Psoas muscle (tissue), 8 donors: ENCODE measurements around the gene PIH1D1. TPM values are rescaled to one million over a fixed set of nuclear protein-coding genes. Genes with fewer than 3 reads are reported as not detected.

ENCODE experiments used
- ATAC-seq, 4 donors: fragments of 200-7000 bp; cut with Tn5 transposase; one replicate each; pipeline ENCODE4 v1.9.1; 2020; ENCODE audit warnings: moderate library complexity in 3 of 4, mild to moderate bottlenecking in 2 of 4
- DNase-seq, 2 donors: peaks; one replicate each; pipeline ENCODE4 v3.0.0-alpha.2; 2020
- H3K27ac ChIP-seq: fragments of 200-600 bp; one replicate; pipeline ENCODE4 v1.8.0; 2022
- H3K27me3 ChIP-seq, 3 donors: fragments of 200-600 bp in 1 of 3; one replicate each; pipeline versions ENCODE4 v1.6.1 to v1.8.0; 2013 to 2022; ENCODE audit warnings: low read length in 2 of 3, mild to moderate bottlenecking in 2 of 3, moderate library complexity in 1 of 3; ENCODE audit not compliant: insufficient read depth in 3 of 3
- H3K36me3 ChIP-seq, 2 donors: fragments of 200-600 bp in 1 of 2; one replicate each; pipeline versions ENCODE4 v1.6.1 to v1.8.0; 2013 to 2022; ENCODE audit warnings: low read depth in 1 of 2, mild to moderate bottlenecking in 1 of 2, moderate library complexity in 1 of 2; ENCODE audit not compliant: insufficient read depth in 1 of 2
- H3K4me1 ChIP-seq: fragments of 200-600 bp; one replicate; pipeline ENCODE4 v1.8.0; 2022
- H3K4me3 ChIP-seq: fragments of 200-600 bp; one replicate; pipeline ENCODE4 v1.8.0; 2022; ENCODE audit warnings: mild to moderate bottlenecking
- H3K9me3 ChIP-seq: fragments of 200-600 bp; one replicate; pipeline ENCODE4 v1.8.0; 2022
- WGBS, 3 donors: extraction: QIAGEN DNeasy Blood & Tissue Kit; methylation state at CpG; one replicate each; pipeline versions ENCODE4 v1.1.6 to v1.1.7; 2013; 5-methylcytosine and 5-hydroxymethylcytosine counted together
- intact Hi-C, 2 donors: fragments of 100-400 bp; cut with DNase I; formaldehyde crosslinking; loops; one replicate each; pipeline versions ENCODE4 v1.11.0 to v1.14.2; 2022
- polyA plus RNA-seq, 3 donors: library from polyadenylated mRNA; stranded (reverse); fragments of 200-250 nt; gene quantifications; one replicate each; pipeline ENCODE4 v1.2.3, GENCODE V29; 2013
- total RNA-seq, 4 donors: library from RNA; stranded (reverse); fragmentation: NEBNext Ultra II Directional in 2 of 4; extraction: Animal tissue kit (Norgen Biotek cat#: 25700) in 2 of 4; gene quantifications; one replicate each; pipeline versions ENCODE4 v1.2.1 to v1.2.4, GENCODE V29; 2021 to 2023
- TF ChIP-seq, protein P1 (sequence below): fragments of 200-600 bp; IDR thresholded peaks from one replicate; pipeline ENCODE4 v1.8.0; 2022; ENCODE audit warnings: antibody characterized with exemption
- donor health status: healthy with polysubstance abuse.
- donor health status: DM: no; HTN: no; CAD: no; lungs with moderate emphysema.
- donor health status: Bipolar disorder and iron deficiency.
- donor health status: healthy.
- donor health status: DM: yes; HTN: yes; CAD: no.
- donor health status: DM: no; HTN: no; CAD: no.
- donor health status: DM: no; HTN: no; CAD: no.
- donor health status: DM: yes; HTN: yes; CAD: no.

PIH1D1 gene
- total and polyA plus RNA-seq, 7 donors, result 37.2 to 69.8 (median 46.4) TPM

DNA sequence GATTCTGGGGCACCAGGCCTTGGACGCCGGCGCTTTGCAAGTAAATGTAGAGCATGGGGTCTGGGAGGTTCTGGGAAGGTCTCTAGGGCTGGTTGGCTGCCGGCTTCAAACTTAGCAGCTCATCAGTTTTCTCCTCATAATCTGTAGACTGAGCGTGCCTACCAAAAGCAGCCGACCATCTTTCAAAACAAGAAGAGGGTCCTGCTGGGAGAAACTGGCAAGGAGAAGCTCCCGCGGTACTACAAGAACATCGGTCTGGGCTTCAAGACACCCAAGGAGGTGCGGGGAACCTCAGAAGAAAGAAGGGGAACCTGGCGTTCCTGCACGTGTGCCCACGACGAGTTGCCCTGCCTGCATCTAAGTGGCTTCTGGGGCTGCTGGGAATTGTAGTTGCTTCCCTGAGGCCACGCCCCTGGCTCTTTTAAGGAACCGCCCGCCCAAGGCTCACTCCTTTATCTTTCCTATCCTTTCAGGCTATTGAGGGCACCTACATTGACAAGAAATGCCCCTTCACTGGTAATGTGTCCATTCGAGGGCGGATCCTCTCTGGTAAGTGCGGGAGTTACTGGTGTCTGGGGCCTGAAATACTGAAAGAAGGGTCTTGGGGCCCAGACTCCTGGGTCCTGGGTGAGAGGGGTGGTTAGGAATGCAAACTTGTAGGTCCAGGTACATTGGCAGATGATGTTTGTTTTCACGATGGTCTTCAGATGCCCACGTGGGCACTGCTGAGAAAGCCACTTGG is 45.6 kb upstream of the PIH1D1 start:
- WGBS, 3 donors, result 17 to 27% (median 20%) methylated on average over 22 of the region's 22 CpGs
- intact Hi-C loops, result loop anchor here (5.0 to 10.0 kb wide), 2 partner anchors 318 to 380 kb away; partner anchors contain the start of genes AKT1S1 (in 1 of the 2), FUZ (in 1 of the 2), MED25 (in 1 of the 2) and TBC1D17 (in 1 of the 2)

DNA sequence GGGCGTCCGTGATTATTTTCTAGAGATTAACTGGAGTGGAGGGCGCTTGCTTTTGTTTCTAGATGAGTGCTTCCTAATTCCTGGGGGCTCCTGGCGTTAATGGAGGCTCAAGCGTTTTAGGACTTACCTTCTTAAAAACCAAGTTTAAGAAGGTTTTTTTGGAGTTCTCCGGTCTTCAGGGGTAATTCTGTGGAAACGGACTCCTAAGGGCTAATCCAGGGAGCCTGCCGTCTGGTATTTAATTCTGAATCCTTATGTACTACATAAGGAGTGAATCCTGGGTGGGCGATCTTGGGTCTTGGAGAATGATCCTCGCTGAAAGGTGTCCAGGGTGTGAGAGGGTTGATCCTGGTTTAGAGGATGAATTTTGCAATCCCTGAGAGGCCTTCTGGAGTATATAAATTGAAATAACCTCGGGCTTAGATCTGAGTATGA is 45.0 kb upstream of the PIH1D1 start:
- H3K27ac ChIP-seq, result peak overlapping the region; percentile 98
- no peaks in the 10 kb centered on the region for H3K27me3 ChIP-seq
- H3K36me3 ChIP-seq, result peaks cover 28 to 48% of the 10 kb centered on the region in 2 donors
- peaks cover 35% of the 10 kb centered on the region for H3K4me1 ChIP-seq
- DNase-seq, result no peak
- H3K4me3 ChIP-seq, result peak overlapping the region; percentile 99
- WGBS, 3 donors, result 0 to 1% (median 0%) methylated on average over 11 of the region's 11 CpGs
- no peak for ATAC-seq
- no peaks in the 10 kb centered on the region for H3K9me3 ChIP-seq
- TF ChIP-seq, protein P1, sequence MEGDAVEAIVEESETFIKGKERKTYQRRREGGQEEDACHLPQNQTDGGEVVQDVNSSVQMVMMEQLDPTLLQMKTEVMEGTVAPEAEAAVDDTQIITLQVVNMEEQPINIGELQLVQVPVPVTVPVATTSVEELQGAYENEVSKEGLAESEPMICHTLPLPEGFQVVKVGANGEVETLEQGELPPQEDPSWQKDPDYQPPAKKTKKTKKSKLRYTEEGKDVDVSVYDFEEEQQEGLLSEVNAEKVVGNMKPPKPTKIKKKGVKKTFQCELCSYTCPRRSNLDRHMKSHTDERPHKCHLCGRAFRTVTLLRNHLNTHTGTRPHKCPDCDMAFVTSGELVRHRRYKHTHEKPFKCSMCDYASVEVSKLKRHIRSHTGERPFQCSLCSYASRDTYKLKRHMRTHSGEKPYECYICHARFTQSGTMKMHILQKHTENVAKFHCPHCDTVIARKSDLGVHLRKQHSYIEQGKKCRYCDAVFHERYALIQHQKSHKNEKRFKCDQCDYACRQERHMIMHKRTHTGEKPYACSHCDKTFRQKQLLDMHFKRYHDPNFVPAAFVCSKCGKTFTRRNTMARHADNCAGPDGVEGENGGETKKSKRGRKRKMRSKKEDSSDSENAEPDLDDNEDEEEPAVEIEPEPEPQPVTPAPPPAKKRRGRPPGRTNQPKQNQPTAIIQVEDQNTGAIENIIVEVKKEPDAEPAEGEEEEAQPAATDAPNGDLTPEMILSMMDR, result no peak
- intact Hi-C loops, result loop anchor here (5.0 to 10.0 kb wide), 2 partner anchors 318 to 381 kb away; partner anchors contain the start of genes AKT1S1 (in 1 of the 2), FUZ (in 1 of the 2), MED25 (in 1 of the 2) and TBC1D17 (in 1 of the 2)

More for the DNA sequence above, 45.6 kb upstream of the PIH1D1 start:
- peak in 1 of 4 donors; percentile 31 for ATAC-seq
- H3K4me3 ChIP-seq, result peak overlapping the region; percentile 99
- DNase-seq, result peak; percentile 61 to 72
- peaks cover 35% of the 10 kb centered on the region for H3K4me1 ChIP-seq
- H3K9me3 ChIP-seq, result no peaks in the 10 kb centered on the region
- H3K27me3 ChIP-seq, result no peaks in the 10 kb centered on the region
- peak overlapping the region; percentile 98 for H3K27ac ChIP-seq
- TF ChIP-seq, protein P1, result no peak
- peaks cover 23 to 42% of the 10 kb centered on the region in 2 donors for H3K36me3 ChIP-seq

DNA sequence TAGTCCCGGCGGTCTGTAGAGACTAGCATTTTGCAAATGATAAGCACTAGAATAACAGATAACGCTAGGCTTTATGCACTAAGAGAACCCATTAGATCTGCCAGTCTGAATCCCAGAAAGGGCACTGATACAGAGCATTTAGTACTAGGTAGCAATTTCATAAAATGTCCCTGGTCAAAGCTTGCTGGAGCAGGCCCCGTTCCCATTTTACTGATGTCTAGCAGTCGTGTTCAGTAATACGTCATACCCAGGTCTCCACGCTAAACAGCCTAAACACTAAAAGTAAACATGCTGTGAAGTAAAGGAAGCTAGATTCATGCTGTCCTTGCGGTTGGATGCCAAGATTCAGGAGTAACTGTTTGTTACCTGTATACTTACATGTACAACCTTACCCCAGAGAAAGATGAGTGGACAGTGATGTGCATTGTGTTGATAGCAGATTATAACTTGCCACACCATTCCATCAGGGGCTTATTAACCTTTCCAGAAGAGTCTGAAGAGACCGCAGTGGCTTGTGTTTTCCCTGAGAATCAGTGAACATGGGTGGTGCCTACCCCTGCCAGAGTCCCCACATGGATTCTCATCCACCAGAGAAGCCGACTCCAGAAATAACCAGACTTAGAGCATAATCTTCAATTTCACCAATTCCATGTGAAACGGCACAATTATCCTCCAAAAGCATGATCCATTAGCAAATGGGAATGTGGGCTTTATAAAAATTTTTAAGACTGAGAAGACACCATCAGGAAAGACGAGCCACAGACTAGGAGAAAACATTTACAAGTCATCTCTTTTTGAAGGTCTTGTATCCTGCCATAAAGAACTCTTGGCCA is 41.2 kb upstream of the PIH1D1 start:
- Histone ChIP-seq H3K4me1 (peaks cover 32% of the 10 kb centered on the region), H3K27me3 (no peaks in the 10 kb centered on the region), H3K4me3 (peak overlapping the region; percentile 16), H3K36me3 (peaks cover 20 to 55% of the 10 kb centered on the region in 2 donors), H3K27ac (peak overlapping the region; percentile 58), H3K9me3 (no peaks in the 10 kb centered on the region)
- TF ChIP-seq, protein P1, result no peak
- WGBS, 3 donors, result 68 to 73% (median 70%) methylated on average over 12 of the region's 12 CpGs
- no peak for DNase-seq
- intact Hi-C loops, result loop anchor here in 1 of 2 donors (10.0 kb wide), 1 partner anchor 322 kb away; the partner anchor contains the start of genes FUZ and MED25
- no peak for ATAC-seq

DNA sequence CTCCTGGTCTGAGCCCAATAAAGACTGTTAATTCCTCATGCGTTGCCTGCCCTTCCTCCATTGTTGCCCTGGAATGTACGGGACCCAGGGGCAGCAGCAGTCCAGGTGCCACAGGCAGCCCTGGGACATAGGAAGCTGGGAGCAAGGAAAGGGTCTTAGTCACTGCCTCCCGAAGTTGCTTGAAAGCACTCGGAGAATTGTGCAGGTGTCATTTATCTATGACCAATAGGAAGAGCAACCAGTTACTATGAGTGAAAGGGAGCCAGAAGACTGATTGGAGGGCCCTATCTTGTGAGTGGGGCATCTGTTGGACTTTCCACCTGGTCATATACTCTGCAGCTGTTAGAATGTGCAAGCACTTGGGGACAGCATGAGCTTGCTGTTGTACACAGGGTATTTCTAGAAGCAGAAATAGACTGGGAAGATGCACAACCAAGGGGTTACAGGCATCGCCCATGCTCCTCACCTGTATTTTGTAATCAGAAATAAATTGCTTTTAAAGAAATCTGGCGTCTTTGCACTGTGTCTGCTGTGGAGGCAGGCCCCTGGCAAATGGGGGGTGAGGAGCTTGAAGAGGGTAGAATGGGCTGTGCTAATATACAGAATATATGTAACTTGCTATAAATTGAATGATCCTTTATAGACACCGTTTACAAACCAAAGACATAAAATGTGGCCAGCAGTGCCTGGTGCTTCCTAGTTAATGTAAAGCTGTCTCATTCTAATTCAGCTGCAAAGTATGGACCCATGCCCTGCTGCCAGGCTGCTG is 40.4 kb upstream of the PIH1D1 start:
- ATAC-seq (no peak), DNase-seq (no peak)
- WGBS, 3 donors, result 57 to 62% (median 59%) methylated on average over 7 of the region's 7 CpGs
- Histone ChIP-seq H3K4me1 (peaks cover 26% of the 10 kb centered on the region), H3K36me3 (peaks cover 12 to 49% of the 10 kb centered on the region in 2 donors), H3K27me3 (no peaks in the 10 kb centered on the region), H3K27ac (peak overlapping the region; percentile 58), H3K9me3 (no peaks in the 10 kb centered on the region), H3K4me3 (no peak overlapping the region)
- intact Hi-C loops, result loop anchor here in 1 of 2 donors (10.0 kb wide), 1 partner anchor 323 kb away; the partner anchor contains the start of genes FUZ and MED25
- TF ChIP-seq, protein P1, result no peak
